HepG2 (cell line): Measurements from ENCODE around the gene ABHD18. TPM values are rescaled to one million over a fixed set of nuclear protein-coding genes. Genes with fewer than 3 reads are reported as not detected.

Experiments
- ATAC-seq: fragments of 200-7000 bp; cut with Tn5 transposase; 3 replicates; pipeline ENCODE4 v1.9.1; 2020; ENCODE audit warnings: mild to moderate bottlenecking, moderate library complexity
- Bru-seq: library from RNA; stranded (reverse); fragments of 400-500 nt; gene quantifications from one replicate; lab custom pipeline; 2021; lab: Mats Ljungman, UMichigan
- BruChase-seq, 2 experiments: library from RNA; stranded (reverse); fragments of 400-500 nt; gene quantifications; one replicate each; lab custom pipeline; 2021; lab: Mats Ljungman, UMichigan
- BruUV-seq: library from RNA; stranded (reverse); fragments of 400-500 nt; replicated peaks from 2 replicates; lab custom pipeline; 2021; lab: Mats Ljungman, UMichigan
- CTCF ChIA-PET: fragments of 300-600 bp; formaldehyde crosslinking; extraction: SDS; loops from one replicate; lab custom pipeline; 2021; ENCODE audit warnings: low total read pairs, inconsistent platforms, low intra/inter-chr PET ratio; lab: Yijun Ruan, JAX
- POLR2A ChIA-PET: fragments of 350-600 bp; sonication (Branson Sonifier 250); formaldehyde crosslinking; loops from one replicate; lab custom pipeline; 2020; ENCODE audit warnings: antibody characterized with exemption, inconsistent platforms; lab: Yijun Ruan, JAX
- DNase-seq: peaks from one replicate; pipeline ENCODE4 v3.0.0-alpha.2; 2015; ENCODE audit warnings: low spot score
- FAIRE-seq: peaks from 3 replicates; lab custom pipeline; 2011; peaks lifted over from hg19 to GRCh38; lab: Jason Lieb, UNC
- H2AFZ ChIP-seq: one replicate; pipeline ENCODE4 v1.6.1; 2011; ENCODE audit warnings: low read length, inconsistent platforms
- H3K27ac ChIP-seq: fragments of 300-600 bp; 3 replicates; pipeline ENCODE4 v1.8.0; 2011; ENCODE audit warnings: mixed run types, mild to moderate bottlenecking, mixed read lengths, low read length, inconsistent platforms; ENCODE audit not compliant: insufficient read depth; ENCODE audit errors: extremely low read length
- H3K27me3 ChIP-seq, 2 experiments: fragments of 200-600 bp in 1 of 2; 2 replicates in 1 of 2; 3 replicates in 1 of 2; pipeline versions ENCODE4 v1.6.0 to v1.8.0; 2011; ENCODE audit warnings: low read length in 2 of 2, mild to moderate bottlenecking in 2 of 2, moderate library complexity in 2 of 2, inconsistent platforms in 1 of 2; ENCODE audit not compliant: insufficient read depth in 2 of 2, control insufficient read depth in 1 of 2
- H3K36me3 ChIP-seq, 2 experiments: fragments of 200-600 bp in 1 of 2; replicated peaks in 1 of 2; 2 replicates in 1 of 2; 3 replicates in 1 of 2; pipeline versions ENCODE4 v1.5.1 to v1.8.0; 2011; ENCODE audit warnings: low read length in 2 of 2, inconsistent platforms in 1 of 2; ENCODE audit not compliant: insufficient read depth in 2 of 2, control insufficient read depth in 1 of 2
- H3K4me1 ChIP-seq: 2 replicates; pipeline ENCODE4 v1.5.1; 2012; ENCODE audit warnings: low read length, inconsistent platforms; ENCODE audit not compliant: insufficient read depth
- H3K4me2 ChIP-seq: 2 replicates; pipeline ENCODE4 v1.6.0; 2011; ENCODE audit warnings: low read depth, low read length, inconsistent platforms
- H3K4me3 ChIP-seq, 3 experiments: fragments of 200-600 bp in 1 of 3; sonication (generic), shearing (Covaris generic) in 1 of 3; replicated peaks in 1 of 3; 2 replicates each; pipeline ENCODE4 v1.5.1; 2011 to 2016; ENCODE audit warnings: low read length in 3 of 3, inconsistent platforms in 2 of 3, low read depth in 2 of 3, mild to moderate bottlenecking in 2 of 3, control low read depth in 1 of 3, mixed read lengths in 1 of 3; ENCODE audit not compliant: insufficient read depth in 1 of 3
- H3K79me2 ChIP-seq: one replicate; pipeline ENCODE4 v1.6.1; 2011; ENCODE audit warnings: low read length, inconsistent platforms; ENCODE audit not compliant: insufficient read depth
- H3K9ac ChIP-seq: 2 replicates; pipeline ENCODE4 v1.6.0; 2011; ENCODE audit warnings: mild to moderate bottlenecking, low read depth, low read length, inconsistent platforms; ENCODE audit not compliant: insufficient read depth
- H3K9me3 ChIP-seq: 2 replicates; pipeline ENCODE4 v1.5.1; 2012; ENCODE audit warnings: mild to moderate bottlenecking, low read length
- H4K20me1 ChIP-seq: 2 replicates; pipeline ENCODE4 v1.6.0; 2011; ENCODE audit warnings: inconsistent platforms, mild to moderate bottlenecking, low read length, moderate library complexity; ENCODE audit not compliant: insufficient read depth
- FOSL1 ChIP-seq: sonication (generic); formaldehyde crosslinking; IDR thresholded peaks from 2 replicates; pipeline ENCODE4 v1.9.0; 2021; ENCODE audit warnings: missing genetic modification reagents, borderline replicate concordance
- IRF9 ChIP-seq: sonication (generic); formaldehyde crosslinking; IDR thresholded peaks from 2 replicates; pipeline ENCODE4 v1.8.0; 2022; ENCODE audit warnings: missing genetic modification reagents, mild to moderate bottlenecking, borderline replicate concordance
- TCF7L2 ChIP-seq: IDR thresholded peaks from 2 replicates; pipeline ENCODE4 v1.6.1; 2011; ENCODE audit warnings: mild to moderate bottlenecking, low read depth, low read length, moderate library complexity
- THAP7 ChIP-seq: sonication (generic); formaldehyde crosslinking; IDR thresholded peaks from 2 replicates; pipeline ENCODE4 v1.8.1; 2023; ENCODE audit warnings: mild to moderate bottlenecking, missing genetic modification reagents
- ZFYVE20 ChIP-seq: sonication (generic); formaldehyde crosslinking; IDR thresholded peaks from 2 replicates; pipeline ENCODE4 v1.8.0; 2023; ENCODE audit warnings: low read depth, mild to moderate bottlenecking, moderate library complexity, missing genetic modification reagents, borderline replicate concordance
- ZNF232 ChIP-seq: sonication (generic); formaldehyde crosslinking; IDR thresholded peaks from 2 replicates; pipeline ENCODE4 v1.4.0; 2020; ENCODE audit warnings: missing genetic modification reagents, borderline replicate concordance
- ZNF383 ChIP-seq: sonication (generic); formaldehyde crosslinking; IDR thresholded peaks from 2 replicates; pipeline ENCODE4 v1.4.0; 2020; ENCODE audit warnings: missing genetic modification reagents, mild to moderate bottlenecking, borderline replicate concordance
- WGBS: methylation state at CpG from one replicate; pipeline ENCODE4 v1.1.6; 2017; ENCODE audit warnings: low lambda C conversion rate; 5-methylcytosine and 5-hydroxymethylcytosine counted together
- in situ Hi-C: cut with HindIII; loops from 2 replicates; pipeline ENCODE4 v1.10.0; 2017; ENCODE audit warnings: low pct_unique_long_range_greater_than_20kb; ENCODE audit not compliant: extremely low pct_ligation_motif_present
- intact Hi-C: fragments of 100-400 bp; cut with micrococcal nuclease; formaldehyde crosslinking; loops from one replicate; pipeline ENCODE4 v1.10.0; 2022; ENCODE audit not compliant: unreplicated experiment
- long read RNA-seq, 2 experiments: library from RNA in 1 of 2; library from polyadenylated mRNA in 1 of 2; stranded (forward) in 1 of 2; unstranded in 1 of 2; transcript quantifications; one replicate each; pipeline ENCODE4 v2.0.0, GENCODE V29; 2019 to 2022
- polyA minus RNA-seq, 3 experiments: library from RNA; depleted of rRNA, polyadenylated mRNA; stranded (reverse); fragments of >200 nt; gene quantifications; 2 replicates each; pipeline ENCODE4 v1.2.3, GENCODE V29; 2011; ENCODE audit warnings: low replicate concordance in 1 of 3
- polyA plus RNA-seq, 8 experiments: library from polyadenylated mRNA; depleted of rRNA in 3 of 8; stranded (reverse) in 7 of 8; unstranded in 1 of 8; fragments of >200 nt; fragmentation: Illumina TruSeq in 4 of 8; extraction: Trizol in 4 of 8; gene quantifications; 2 replicates each; pipeline versions ENCODE4 v1.2.1 to v1.2.3, GENCODE V29; 2011 to 2016; ENCODE audit warnings: low read depth in 4 of 8, missing spikeins in 1 of 8, mixed read lengths in 1 of 8; ENCODE audit not compliant: insufficient read depth in 1 of 8
- total RNA-seq, 5 experiments: library from RNA; depleted of rRNA; stranded (reverse); fragments of >200 nt; fragmentation: Illumina TruSeq; extraction: Trizol; gene quantifications; 2 replicates each; pipeline ENCODE4 v1.2.3, GENCODE V29; 2016; ENCODE audit warnings: low read depth in 1 of 5
- TF ChIP-seq, protein P1 (sequence below): sonication (generic); formaldehyde crosslinking; IDR thresholded peaks from 2 replicates; pipeline ENCODE4 v1.9.0; 2022; ENCODE audit warnings: missing genetic modification reagents, mild to moderate bottlenecking, borderline replicate concordance

ABHD18 gene
- total RNA-seq (2016; rRNA removed; fragmentation: Illumina TruSeq; extraction: Trizol) = 16.3 and 17.8 TPM in 2 replicates
- total RNA-seq (2016; cell fraction: cytosol; rRNA removed; fragmentation: Illumina TruSeq; extraction: Trizol; ENCODE audit: low read depth) = 8.2 and 11.5 TPM in 2 replicates
- total RNA-seq (2016; cell fraction: insoluble cytoplasmic fraction; rRNA removed; fragmentation: Illumina TruSeq; extraction: Trizol) = 14.5 and 20.1 TPM in 2 replicates
- total RNA-seq (2016; cell fraction: membrane; rRNA removed; fragmentation: Illumina TruSeq; extraction: Trizol) = 7.1 and 8.6 TPM in 2 replicates
- total RNA-seq (2016; cell fraction: nucleus; rRNA removed; fragmentation: Illumina TruSeq; extraction: Trizol) = 9.7 and 16.2 TPM in 2 replicates
- 4.9 and 5.5 TPM in 2 replicates for polyA plus RNA-seq (2011; rRNA removed)
- 1.7 and 2.5 TPM in 2 replicates for polyA plus RNA-seq (2011; cell fraction: cytosol; rRNA removed)
- 3.1 and 5.2 TPM in 2 replicates for polyA plus RNA-seq (2011; cell fraction: nucleus; rRNA removed)
- 7.3 and 7.8 TPM in 2 replicates for polyA plus RNA-seq (2012)
- 0.51 and 0.75 TPM in 2 replicates for polyA plus RNA-seq (2016; cell fraction: cytosol; fragmentation: Illumina TruSeq; extraction: Trizol; ENCODE audit: low read depth)
- 10.6 and 11.7 TPM in 2 replicates for polyA plus RNA-seq (2016; cell fraction: insoluble cytoplasmic fraction; fragmentation: Illumina TruSeq; extraction: Trizol; ENCODE audit: low read depth)
- polyA plus RNA-seq (2016; cell fraction: membrane; fragmentation: Illumina TruSeq; extraction: Trizol; ENCODE audit: low read depth) = 1.5 TPM in 2 replicates
- polyA plus RNA-seq (2016; cell fraction: nucleus; fragmentation: Illumina TruSeq; extraction: Trizol; ENCODE audit: insufficient read depth, low read depth) = 18.6 and 20.3 TPM in 2 replicates
- 3.0 and 4.0 TPM in 2 replicates for polyA minus RNA-seq (2011; rRNA and poly(A)+ RNA removed; ENCODE audit: low replicate concordance)
- 4.7 and 5.4 TPM in 2 replicates for polyA minus RNA-seq (2011; cell fraction: cytosol; rRNA and poly(A)+ RNA removed)
- polyA minus RNA-seq (2011; cell fraction: nucleus; rRNA and poly(A)+ RNA removed) = 14.9 and 18.3 TPM in 2 replicates
- Bru-seq, nascent RNA = percentile 67 among the genes with signal in this experiment
- percentile 70 among the genes with signal in this experiment for BruChase-seq, experiment 1, labeled RNA remaining after a 6-hour chase
- BruChase-seq, experiment 2, labeled RNA remaining after a 2-hour chase = percentile 71 among the genes with signal in this experiment
- long read RNA-seq, experiment 1, full-length matches to known transcripts = 5 of 7 reads
- long read RNA-seq, experiment 1, partial matches to known transcripts = 1 of 7 reads
- long read RNA-seq, experiment 1, other reads (novel, unspliced or antisense) = 1 of 7 reads
- long read RNA-seq, experiment 2, partial matches to known transcripts = 1 of 10 reads
- long read RNA-seq, experiment 2, other reads (novel, unspliced or antisense) = 9 of 10 reads

- H3K27ac ChIP-seq = peak within 1 kb of the TSS; percentile 90
- no CpG with 5 or more reads among the region's 69 CpGs for WGBS
- intact Hi-C loops = loop anchor here (2.0 to 10.0 kb wide), 3 partner anchors 84 to 320 kb away; partner anchors contain the start of genes HSPA4L, PGRMC2 and PLK4
- H3K27me3 ChIP-seq = no peaks in the 10 kb centered on the region; a peak in 1 of 5 replicates
- H3K36me3 ChIP-seq = no peaks in the 10 kb centered on the region; a peak in 3 of 5 replicates
- CTCF ChIA-PET = no interaction called here
- peaks cover 41% of the 10 kb centered on the region for H3K4me1 ChIP-seq
- DNase-seq (peak; percentile 97), ATAC-seq (peak; percentile 93), FAIRE-seq (peak; percentile 92)
- POLR2A ChIA-PET = interaction anchor here (0.6 to 3.0 kb wide), 20 partner anchors 8 to 333 kb away, joined by 3 to 52 read pairs (median 4); partner anchors contain the start of genes HSPA4L, LARP1B and PLK4
- H2AFZ ChIP-seq = peak within 1 kb of the TSS; percentile 54
- peak within 1 kb of the TSS; percentile 98 for H3K9ac ChIP-seq
- no peaks in the 10 kb centered on the region for H3K9me3 ChIP-seq
- H4K20me1 ChIP-seq = no peaks in the 10 kb centered on the region
- in situ Hi-C loops = loop anchor here (10.0 kb wide), 1 partner anchor 90 kb away; no protein-coding TSS in a partner anchor
- peak within 1 kb of the TSS; percentile 84 to 99 (median 90) for H3K4me3 ChIP-seq
- peak within 1 kb of the TSS; percentile 97 for H3K4me2 ChIP-seq
- no TSS peak for BruUV-seq
- H3K79me2 ChIP-seq = peaks cover 53% of the 10 kb centered on the region
- TF ChIP-seq ZFYVE20 (no peak; the same call in 1 of the 2 replicates), ZNF383 (CRISPR knock-in tag) (no peak), IRF9 (CRISPR knock-in tag) (no peak), FOSL1 (CRISPR knock-in tag) (no peak), ZNF232 (no peak; the same call in 1 of the 2 replicates), TCF7L2 (no peak), THAP7 (CRISPR knock-in tag) (peak; percentile 48; the same call in 1 of the 2 replicates)
- TF ChIP-seq, protein P1, sequence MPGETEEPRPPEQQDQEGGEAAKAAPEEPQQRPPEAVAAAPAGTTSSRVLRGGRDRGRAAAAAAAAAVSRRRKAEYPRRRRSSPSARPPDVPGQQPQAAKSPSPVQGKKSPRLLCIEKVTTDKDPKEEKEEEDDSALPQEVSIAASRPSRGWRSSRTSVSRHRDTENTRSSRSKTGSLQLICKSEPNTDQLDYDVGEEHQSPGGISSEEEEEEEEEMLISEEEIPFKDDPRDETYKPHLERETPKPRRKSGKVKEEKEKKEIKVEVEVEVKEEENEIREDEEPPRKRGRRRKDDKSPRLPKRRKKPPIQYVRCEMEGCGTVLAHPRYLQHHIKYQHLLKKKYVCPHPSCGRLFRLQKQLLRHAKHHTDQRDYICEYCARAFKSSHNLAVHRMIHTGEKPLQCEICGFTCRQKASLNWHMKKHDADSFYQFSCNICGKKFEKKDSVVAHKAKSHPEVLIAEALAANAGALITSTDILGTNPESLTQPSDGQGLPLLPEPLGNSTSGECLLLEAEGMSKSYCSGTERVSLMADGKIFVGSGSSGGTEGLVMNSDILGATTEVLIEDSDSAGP (CRISPR knock-in tag) = peak; percentile 89; the same call in 1 of the 2 replicates
These were observed at the start of gene ABHD18, which contains the start of gene MFSD8 for GRCh38 chr4:127965062-127965802. Gene ABHD18, plus strand, starts transcription at chr4:127965406. Its CDS starts 17,550 bp downstream, at chr4:127982956. Gene MFSD8, minus strand, starts transcription at chr4:127965173. Its CDS starts 40 bp downstream, at chr4:127965133.
